ENCODE measurements around the gene FAM3A. TPM values are rescaled to one million over a fixed set of nuclear protein-coding genes. Genes with fewer than 3 reads are reported as not detected.

FAM3A gene
- total and polyA plus RNA-seq, 9 of the 15 experiments (the other 6 are each of a cell fraction or from before 2014, with no cell fraction given): 0.75 to 70.6 (median 27.0) TPM

DNA sequence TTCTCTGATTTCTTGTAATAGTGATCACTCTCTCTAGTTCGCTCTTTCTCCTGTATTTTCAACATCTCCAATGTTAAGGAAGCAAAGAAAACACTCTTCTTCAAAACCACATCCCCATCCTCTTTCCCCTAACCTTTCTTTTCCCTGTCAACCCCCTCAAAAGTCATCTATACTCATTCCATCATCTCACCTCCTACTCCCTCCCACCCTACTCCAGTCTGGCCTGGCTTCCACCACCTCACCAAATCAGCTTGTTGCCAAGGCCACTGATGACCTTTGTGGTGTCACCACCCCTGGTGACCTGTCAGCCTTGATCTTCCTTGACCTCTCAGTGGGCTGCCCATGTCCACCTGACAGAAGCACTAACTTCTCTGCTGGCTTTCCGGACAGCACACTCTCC, 2.3 kb downstream of the FAM3A start:
- Histone ChIP-seq H4K20me1 (replicated peaks; ENCODE audit: control insufficient read depth, insufficient read depth, low read length) (no peaks in the 10 kb centered on the region; the same call in 1 of the 2 replicates), H3K79me2 (ENCODE audit: control insufficient read depth, insufficient read depth, low read length) (peaks cover 25% of the 10 kb centered on the region), H3K27ac (ENCODE audit: extremely low read depth, low read depth, low read length) (no peak overlapping the region; the same call in 2 of the 3 replicates), H3K4me1 (replicated peaks in 1 of 2; ENCODE audit: control insufficient read depth in 2 of 2, insufficient read depth in 2 of 2, low read length in 2 of 2) (peaks cover 15 to 35% of the 10 kb centered on the region in 2 experiments; a peak in 4 of 5 replicates), H3K9ac (ENCODE audit: insufficient read depth in 1 of 2, low read depth in 2 of 2, low read length in 2 of 2) (no peak overlapping the region), H2AFZ (ENCODE audit: low read depth, low read length) (no peak overlapping the region), H3K36me3 (ENCODE audit: control insufficient read depth, insufficient read depth, low read length) (peaks cover 32% of the 10 kb centered on the region; the same call in 2 of the 3 replicates), H3K4me3 (no peak overlapping the region), H3K9me3 (replicated peaks; ENCODE audit: control insufficient read depth, insufficient read depth, low read depth, low read length) (no peaks in the 10 kb centered on the region), H3K4me2 (ENCODE audit: insufficient read depth, low read length) (no peak overlapping the region), H3K27me3 (ENCODE audit: control insufficient read depth in 2 of 2, insufficient read depth in 2 of 2, low read length in 2 of 2) (no peaks in the 10 kb centered on the region), H3K9me1 (ENCODE audit: control insufficient read depth, insufficient read depth, low read length) (no peaks in the 10 kb centered on the region)
- no peak for DNase-seq (ENCODE audit: extremely low read depth in 1 of 4, low spot score in 3 of 4)
- in situ Hi-C loops (cut with MboI) (no loop called here), intact Hi-C loops (cut with micrococcal nuclease) (no loop called here)
- 92% methylated on average over 2 of the region's 2 CpGs for WGBS (ENCODE audit: insufficient coverage, low coverage, missing lambda C conversion rate)
- POLR2A ChIA-PET: interaction anchor here (0.5 to 0.8 kb wide), 3 partner anchors 9 to 26 kb away, joined by 3 to 4 read pairs (median 3); no protein-coding TSS in a partner anchor
- no TSS peak for BruUV-seq (replicated peaks)
- no peak for FAIRE-seq
- TF ChIP-seq GATA2 (CRISPR knock-in tag; IDR thresholded peaks at IDR 0.05): no peak
- TF ChIP-seq NCOA2 (IDR thresholded peaks at IDR 0.05; ENCODE audit: partially characterized antibody in 2 of 2): no peak
- TF ChIP-seq BRCA1 (IDR thresholded peaks at IDR 0.05): no peak
- no peak for TF ChIP-seq BRCA1 (CRISPR knock-in tag; IDR thresholded peaks at IDR 0.05)
- no peak for TF ChIP-seq TOE1 (IDR thresholded peaks at IDR 0.05; ENCODE audit: borderline replicate concordance)
- no peak for TF ChIP-seq TOE1 (CRISPR knock-in tag; IDR thresholded peaks at IDR 0.05; ENCODE audit: borderline replicate concordance, low read depth)
- TF ChIP-seq COPS2 (conservative IDR thresholded peaks at IDR 0.05): no peak
- TF ChIP-seq RBM17 (IDR thresholded peaks at IDR 0.05; ENCODE audit: borderline replicate concordance, low read depth, low read length): no peak
- TF ChIP-seq SIN3A (IDR thresholded peaks at IDR 0.05; ENCODE audit: borderline replicate concordance in 2 of 2, control insufficient read depth in 1 of 2, low read depth in 2 of 2, low read length in 2 of 2): no peak
- TF ChIP-seq GABPB2 (CRISPR knock-in tag; conservative IDR thresholded peaks at IDR 0.05): no peak
- ATAC-seq: no peak
- CTCF ChIA-PET (ENCODE audit: low intra/inter-chr PET ratio): no interaction called here
